GM12878 (cell line): Measurements from ENCODE around the gene SOX6. TPM values are rescaled to one million over a fixed set of nuclear protein-coding genes. Genes with fewer than 3 reads are reported as not detected.

Experiments
- ATAC-seq: fragments of 200-7000 bp; cut with Tn5 transposase; 3 replicates; pipeline ENCODE4 v1.9.1; 2020; ENCODE audit warnings: mild to moderate bottlenecking, moderate library complexity
- BruUV-seq: library from RNA; stranded (reverse); fragments of 400-500 nt; replicated peaks from 2 replicates; lab custom pipeline; 2021; lab: Mats Ljungman, UMichigan
- CTCF ChIA-PET: fragments of 300-600 bp; sonication (Branson Sonifier 250); formaldehyde crosslinking; extraction: SDS; loops from one replicate; lab custom pipeline; 2021; ENCODE audit warnings: inconsistent platforms; lab: Yijun Ruan, JAX
- POLR2A ChIA-PET: fragments of 350-600 bp; formaldehyde crosslinking; extraction: SDS; loops from one replicate; lab custom pipeline; 2021; ENCODE audit warnings: inconsistent platforms; lab: Charles Lee
- RAD21 ChIA-PET: fragments of 300-600 bp; sonication (Branson Sonifier 250); formaldehyde crosslinking; loops from one replicate; lab custom pipeline; 2023; ENCODE audit warnings: antibody characterized with exemption; ENCODE audit not compliant: unreplicated experiment; lab: Charles Lee
- SMC1A ChIA-PET: fragments of 300-600 bp; sonication (Branson Sonifier 250); formaldehyde crosslinking; loops from one replicate; lab custom pipeline; 2023; ENCODE audit not compliant: unreplicated experiment, uncharacterized antibody; lab: Charles Lee
- DNase-seq: peaks from one replicate; pipeline ENCODE4 v3.0.0-alpha.2; 2011; ENCODE audit warnings: low read depth, low spot score
- FAIRE-seq: peaks from 3 replicates; lab custom pipeline; 2011; peaks lifted over from hg19 to GRCh38; lab: Jason Lieb, UNC
- H2AFZ ChIP-seq: 2 replicates; pipeline ENCODE4 v1.6.0; 2011; ENCODE audit warnings: low read depth, low read length, control low read depth; ENCODE audit not compliant: control insufficient read depth
- H3K27ac ChIP-seq: 2 replicates; pipeline ENCODE4 v1.5.1; 2011; ENCODE audit warnings: control low read depth; ENCODE audit not compliant: control insufficient read depth, insufficient read depth
- H3K27me3 ChIP-seq, 2 experiments: replicated peaks in 1 of 2; 2 replicates each; pipeline versions ENCODE4 v1.6.0 to v1.6.1; 2011; ENCODE audit warnings: low read length in 1 of 2; ENCODE audit not compliant: control insufficient read depth in 2 of 2, insufficient read depth in 2 of 2
- H3K36me3 ChIP-seq, 2 experiments: 2 replicates each; pipeline ENCODE4 v1.5.1; 2011; ENCODE audit warnings: low read length in 1 of 2; ENCODE audit not compliant: control insufficient read depth in 2 of 2, insufficient read depth in 2 of 2
- H3K4me1 ChIP-seq: 2 replicates; pipeline ENCODE4 v1.6.1; 2011; ENCODE audit warnings: mild to moderate bottlenecking, low read length, moderate library complexity, mixed read lengths; ENCODE audit not compliant: control insufficient read depth, insufficient read depth
- H3K4me2 ChIP-seq: 2 replicates; pipeline ENCODE4 v1.6.0; 2011; ENCODE audit warnings: control low read depth; ENCODE audit not compliant: control insufficient read depth, insufficient read depth
- H3K4me3 ChIP-seq: fragments of 200-600 bp; sonication (generic); 2 replicates; pipeline ENCODE4 v1.5.1; 2016
- H3K79me2 ChIP-seq: 2 replicates; pipeline ENCODE4 v1.6.0; 2011; ENCODE audit warnings: low read length; ENCODE audit not compliant: control insufficient read depth, insufficient read depth
- H3K9ac ChIP-seq: 2 replicates; pipeline ENCODE4 v1.8.0; 2011; ENCODE audit warnings: low read length, control low read depth, mixed read lengths; ENCODE audit not compliant: control insufficient read depth, insufficient read depth
- H3K9me3 ChIP-seq: replicated peaks from 3 replicates; pipeline ENCODE4 v1.5.1; 2011; ENCODE audit warnings: mild to moderate bottlenecking, low read length; ENCODE audit not compliant: control insufficient read depth, insufficient read depth
- H4K20me1 ChIP-seq: 2 replicates; pipeline ENCODE4 v1.6.0; 2011; ENCODE audit not compliant: control insufficient read depth, insufficient read depth
- CBX5 ChIP-seq: sonication (generic); IDR thresholded peaks from 2 replicates; pipeline ENCODE4 v1.6.1; 2016; ENCODE audit warnings: low read depth, moderate library complexity, mild to moderate bottlenecking, inconsistent platforms
- ETV6 ChIP-seq, 2 experiments: fragments of 450-650 bp in 1 of 2; IDR thresholded peaks in 1 of 2; conservative IDR thresholded peaks in 1 of 2; 2 replicates each; pipeline ENCODE4 v1.6.1; 2014; ENCODE audit warnings: antibody characterized with exemption in 1 of 2, borderline replicate concordance in 1 of 2, low read depth in 1 of 2, mild to moderate bottlenecking in 1 of 2, moderate library complexity in 1 of 2
- EZH2 ChIP-seq: IDR thresholded peaks from 2 replicates; pipeline ENCODE4 v1.6.1; 2012; ENCODE audit warnings: low read depth, mild to moderate bottlenecking, control low read depth, inconsistent platforms, low read length, borderline replicate concordance; ENCODE audit not compliant: control insufficient read depth
- IKZF2 ChIP-seq, 2 experiments: fragments of 450-650 bp; IDR thresholded peaks; 2 replicates each; pipeline ENCODE4 v1.6.1; 2017; ENCODE audit warnings: mild to moderate bottlenecking in 2 of 2, moderate library complexity in 2 of 2
- LARP7 ChIP-seq: fragments of 450-650 bp; IDR thresholded peaks from 2 replicates; pipeline ENCODE4 v1.6.1; 2017; ENCODE audit warnings: mild to moderate bottlenecking
- RAD21 ChIP-seq: IDR thresholded peaks from 2 replicates; pipeline ENCODE4 v1.6.1; 2011; ENCODE audit warnings: mild to moderate bottlenecking, low read depth, low read length, moderate library complexity; ENCODE audit not compliant: insufficient read depth
- RAD51 ChIP-seq: fragments of 450-650 bp; IDR thresholded peaks from 2 replicates; pipeline ENCODE4 v1.6.1; 2016; ENCODE audit warnings: moderate library complexity, mild to moderate bottlenecking, inconsistent platforms
- RB1 ChIP-seq: fragments of 450-650 bp; formaldehyde crosslinking; IDR thresholded peaks from 2 replicates; pipeline ENCODE4 v1.6.1; 2017; ENCODE audit warnings: mild to moderate bottlenecking, borderline replicate concordance
- SMC3 ChIP-seq: IDR thresholded peaks from 2 replicates; pipeline ENCODE4 v1.6.1; 2011; ENCODE audit warnings: low read length, improper control_type of control experiment, borderline replicate concordance
- TAF1 ChIP-seq: IDR thresholded peaks from 2 replicates; pipeline ENCODE4 v1.6.1; 2011; ENCODE audit warnings: mild to moderate bottlenecking, low read depth, low read length, borderline replicate concordance
- TCF12 ChIP-seq: IDR thresholded peaks from 2 replicates; pipeline ENCODE4 v1.6.1; 2011; ENCODE audit warnings: low read depth, mild to moderate bottlenecking, low read length
- ZNF24 ChIP-seq: fragments of 450-650 bp; IDR thresholded peaks from 2 replicates; pipeline ENCODE4 v1.6.1; 2017; ENCODE audit warnings: antibody characterized with exemption, mild to moderate bottlenecking
- WGBS: methylation state at CpG from one replicate; pipeline ENCODE4 v1.1.6; 2016; ENCODE audit warnings: low lambda C conversion rate; ENCODE audit not compliant: insufficient replicate concordance, insufficient coverage; ENCODE audit errors: missing lambda C conversion rate; 5-methylcytosine and 5-hydroxymethylcytosine counted together
- in situ Hi-C: fragments of 300-500 bp; cut with MboI; formaldehyde crosslinking; loops from 9 replicates; pipeline ENCODE4 v1.14.3; 2018; ENCODE audit warnings: mixed read lengths
- intact Hi-C: fragments of 100-400 bp; cut with micrococcal nuclease; formaldehyde crosslinking; loops from one replicate; pipeline ENCODE4 v1.14.2; 2022; ENCODE audit not compliant: unreplicated experiment
- polyA plus RNA-seq, 11 experiments: library from polyadenylated mRNA; depleted of rRNA in 4 of 11; unstranded in 6 of 11; stranded (reverse) in 5 of 11; fragments of >200 nt; fragmentation: Nextera tagmentation in 4 of 11; fragmentation: Illumina TruSeq in 1 of 11; extraction: Ambion mirVana in 4 of 11; extraction: Trizol in 1 of 11; gene quantifications; 1 replicate in 1 of 11; 2 replicates in 10 of 11; pipeline versions ENCODE4 v1.2.1 to v1.2.3, GENCODE V29; 2011 to 2016; ENCODE audit warnings: inconsistent platforms in 2 of 11, missing spikeins in 2 of 11, low read depth in 1 of 11
- total RNA-seq, 4 experiments: library from RNA; depleted of rRNA in 3 of 4; stranded (reverse); fragments of >200 nt in 3 of 4; fragmentation: Illumina TruSeq in 1 of 4; extraction: Trizol in 1 of 4; gene quantifications; 2 replicates each; pipeline versions ENCODE4 v1.2.1 to v1.2.3, GENCODE V29; 2013 to 2021
- TF ChIP-seq, protein P1 (sequence below): fragments of 450-650 bp; IDR thresholded peaks from 2 replicates; pipeline ENCODE4 v1.6.1; 2017; ENCODE audit warnings: antibody characterized with exemption, mild to moderate bottlenecking, moderate library complexity

The SOX6 gene
- total and polyA plus RNA-seq, 10 of the 15 experiments (the other 5 are each of a cell fraction or from before 2014, with no cell fraction given), result 0.03 to 0.71 (median 0.29) TPM; not detected in 4

DNA sequence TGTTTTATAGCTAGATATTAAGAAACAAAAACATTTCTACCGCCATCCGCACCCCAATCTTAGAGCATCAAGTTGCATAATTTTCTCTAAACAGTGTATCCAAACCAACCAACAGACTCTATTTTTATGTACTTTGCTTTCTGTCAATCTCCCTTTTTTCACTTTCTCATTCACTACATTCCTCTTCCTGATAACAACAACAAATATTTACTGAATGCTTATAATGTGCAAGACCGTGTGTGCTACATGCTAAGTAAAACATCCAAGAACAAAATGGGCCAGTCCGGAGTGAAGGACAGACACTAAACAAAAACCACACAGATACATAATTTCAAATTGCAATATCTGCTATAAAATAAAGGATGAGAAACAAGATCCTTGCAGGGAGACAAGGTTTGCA lies 38.6 kb upstream of the SOX6 start:
- DNase-seq, result no peak
- intact Hi-C loops (no loop called here), in situ Hi-C loops (no loop called here)
- 57% methylated on average over 4 of the region's 4 CpGs for WGBS
- no peak overlapping the region for H2AFZ ChIP-seq
- ChIA-PET RAD21 (no interaction called here), SMC1A (interaction anchor here (0.9 kb wide), 1 partner anchor 12 kb away, joined by 4 read pairs; no protein-coding TSS in a partner anchor), CTCF (no interaction called here), POLR2A (no interaction called here)
- H3K4me3 ChIP-seq, result no peak overlapping the region
- FAIRE-seq, result no peak
- H3K79me2 ChIP-seq, result no peaks in the 10 kb centered on the region
- no TSS peak for BruUV-seq
- no peak for TF ChIP-seq RAD21
- no peak for TF ChIP-seq ETV6 (conservative IDR thresholded peaks at IDR 0.05 in 1 of 2, IDR thresholded peaks at IDR 0.05 in 1 of 2; ENCODE audit: borderline replicate concordance in 1 of 2, low read depth in 1 of 2)
- TF ChIP-seq RB1, result no peak
- no peak for TF ChIP-seq TAF1
- no peak for TF ChIP-seq TCF12
- TF ChIP-seq ZNF24, result no peak
- no peak for TF ChIP-seq EZH2
- no peak for TF ChIP-seq CBX5
- TF ChIP-seq, protein P1, sequence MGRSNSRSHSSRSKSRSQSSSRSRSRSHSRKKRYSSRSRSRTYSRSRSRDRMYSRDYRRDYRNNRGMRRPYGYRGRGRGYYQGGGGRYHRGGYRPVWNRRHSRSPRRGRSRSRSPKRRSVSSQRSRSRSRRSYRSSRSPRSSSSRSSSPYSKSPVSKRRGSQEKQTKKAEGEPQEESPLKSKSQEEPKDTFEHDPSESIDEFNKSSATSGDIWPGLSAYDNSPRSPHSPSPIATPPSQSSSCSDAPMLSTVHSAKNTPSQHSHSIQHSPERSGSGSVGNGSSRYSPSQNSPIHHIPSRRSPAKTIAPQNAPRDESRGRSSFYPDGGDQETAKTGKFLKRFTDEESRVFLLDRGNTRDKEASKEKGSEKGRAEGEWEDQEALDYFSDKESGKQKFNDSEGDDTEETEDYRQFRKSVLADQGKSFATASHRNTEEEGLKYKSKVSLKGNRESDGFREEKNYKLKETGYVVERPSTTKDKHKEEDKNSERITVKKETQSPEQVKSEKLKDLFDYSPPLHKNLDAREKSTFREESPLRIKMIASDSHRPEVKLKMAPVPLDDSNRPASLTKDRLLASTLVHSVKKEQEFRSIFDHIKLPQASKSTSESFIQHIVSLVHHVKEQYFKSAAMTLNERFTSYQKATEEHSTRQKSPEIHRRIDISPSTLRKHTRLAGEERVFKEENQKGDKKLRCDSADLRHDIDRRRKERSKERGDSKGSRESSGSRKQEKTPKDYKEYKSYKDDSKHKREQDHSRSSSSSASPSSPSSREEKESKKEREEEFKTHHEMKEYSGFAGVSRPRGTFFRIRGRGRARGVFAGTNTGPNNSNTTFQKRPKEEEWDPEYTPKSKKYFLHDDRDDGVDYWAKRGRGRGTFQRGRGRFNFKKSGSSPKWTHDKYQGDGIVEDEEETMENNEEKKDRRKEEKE, result no peak
- TF ChIP-seq RAD51, result no peak
- no peak for TF ChIP-seq IKZF2 (IDR thresholded peaks at IDR 0.05)
- TF ChIP-seq LARP7, result no peak
- TF ChIP-seq SMC3, result no peak
- no peak for ATAC-seq
- no peaks in the 10 kb centered on the region for H3K4me1 ChIP-seq
- no peak overlapping the region for H3K27ac ChIP-seq
- H4K20me1 ChIP-seq, result no peaks in the 10 kb centered on the region
- no peaks in the 10 kb centered on the region for H3K27me3 ChIP-seq
- no peaks in the 10 kb centered on the region for H3K9me3 ChIP-seq
- no peaks in the 10 kb centered on the region for H3K36me3 ChIP-seq
- no peak overlapping the region for H3K4me2 ChIP-seq
- no peak overlapping the region for H3K9ac ChIP-seq
